ENCODE results near the gene ARHGAP26. TPM values are rescaled to one million over a fixed set of nuclear protein-coding genes. Genes with fewer than 3 reads are reported as not detected.

ARHGAP26 gene
- polyA plus RNA-seq, 1 donor (not counting 4 experiments of a cell fraction or from before 2014, with no cell fraction given) = 3.9 TPM

- Histone ChIP-seq H3K27me3 (ENCODE audit: control insufficient read depth, extremely low read depth, insufficient read depth, low read length) (no peaks in the 10 kb centered on the region), H3K36me3 (ENCODE audit: control insufficient read depth in 2 of 2, extremely low read depth in 1 of 2, insufficient read depth in 2 of 2, low read length in 2 of 2) (no peaks in the 10 kb centered on the region), H3K9me3 (ENCODE audit: control insufficient read depth, low read depth, low read length) (no peaks in the 10 kb centered on the region), H3K9me1 (ENCODE audit: control insufficient read depth, extremely low read depth, insufficient read depth, low read length) (no peaks in the 10 kb centered on the region), H4K20me1 (ENCODE audit: control insufficient read depth, extremely low read depth, insufficient read depth, low read length) (no peaks in the 10 kb centered on the region), H3K4me1 (ENCODE audit: control insufficient read depth, extremely low read depth, insufficient read depth, low read length) (no peaks in the 10 kb centered on the region), H3K9ac (ENCODE audit: control insufficient read depth, extremely low read depth, insufficient read depth, low read length) (no peak overlapping the region), H2AFZ (ENCODE audit: control insufficient read depth, low read length) (no peak overlapping the region), H3K27ac (ENCODE audit: control insufficient read depth, insufficient read depth, low read length) (no peak overlapping the region), H3K4me3 (ENCODE audit: control insufficient read depth in 2 of 3, extremely low read depth in 1 of 3, insufficient read depth in 2 of 3, low read depth in 1 of 3, low read length in 3 of 3) (no peak overlapping the region), H3K4me2 (ENCODE audit: control insufficient read depth, extremely low read depth, insufficient read depth, low read depth, low read length) (no peak overlapping the region), H3K79me2 (ENCODE audit: control insufficient read depth, insufficient read depth, low read length) (no peaks in the 10 kb centered on the region)
- dilution Hi-C loops (cut with MboI; ENCODE audit: extremely low pct_ligation_motif_present, low sequenced_read_pairs) = no loop called here
- TF ChIP-seq CTCF (optimal IDR thresholded peaks at IDR 0.05 in 1 of 3, IDR thresholded peaks at IDR 0.05 in 1 of 3, conservative IDR thresholded peaks at IDR 0.05 in 1 of 3; ENCODE audit: extremely low read depth in 1 of 3, insufficient read depth in 2 of 3, low read length in 3 of 3) = no peak
- no peak for TF ChIP-seq EZH2 (IDR thresholded peaks at IDR 0.05; ENCODE audit: low read length)
- DNase-seq (ENCODE audit: low read depth, low spot score) (no peak), FAIRE-seq (no peak)
Measured at GRCh38 chr5:142805339-142805738, 35.2 kb downstream of the ARHGAP26 start.

- no peak overlapping the region for H2AFZ ChIP-seq (ENCODE audit: control insufficient read depth, low read length)
- TF ChIP-seq EZH2 (IDR thresholded peaks at IDR 0.05; ENCODE audit: low read length) (no peak), CTCF (optimal IDR thresholded peaks at IDR 0.05 in 1 of 3, IDR thresholded peaks at IDR 0.05 in 1 of 3, conservative IDR thresholded peaks at IDR 0.05 in 1 of 3; ENCODE audit: extremely low read depth in 1 of 3, insufficient read depth in 2 of 3, low read length in 3 of 3) (no peak)
- H3K9me3 ChIP-seq (ENCODE audit: control insufficient read depth, low read depth, low read length) = no peaks in the 10 kb centered on the region
- no peaks in the 10 kb centered on the region for H4K20me1 ChIP-seq (ENCODE audit: control insufficient read depth, extremely low read depth, insufficient read depth, low read length)
- H3K4me1 ChIP-seq (ENCODE audit: control insufficient read depth, extremely low read depth, insufficient read depth, low read length) = no peaks in the 10 kb centered on the region
- no peak overlapping the region for H3K4me3 ChIP-seq (ENCODE audit: control insufficient read depth in 2 of 3, extremely low read depth in 1 of 3, insufficient read depth in 2 of 3, low read depth in 1 of 3, low read length in 3 of 3)
- FAIRE-seq (no peak), DNase-seq (ENCODE audit: low read depth, low spot score) (no peak)
- H3K27ac ChIP-seq (ENCODE audit: control insufficient read depth, insufficient read depth, low read length) = no peak overlapping the region
- H3K9me1 ChIP-seq (ENCODE audit: control insufficient read depth, extremely low read depth, insufficient read depth, low read length) = no peaks in the 10 kb centered on the region
- dilution Hi-C loops (cut with MboI; ENCODE audit: extremely low pct_ligation_motif_present, low sequenced_read_pairs) = no loop called here
- H3K36me3 ChIP-seq (ENCODE audit: control insufficient read depth in 2 of 2, extremely low read depth in 1 of 2, insufficient read depth in 2 of 2, low read length in 2 of 2) = no peaks in the 10 kb centered on the region
- H3K79me2 ChIP-seq (ENCODE audit: control insufficient read depth, insufficient read depth, low read length) = no peaks in the 10 kb centered on the region
- no peak overlapping the region for H3K4me2 ChIP-seq (ENCODE audit: control insufficient read depth, extremely low read depth, insufficient read depth, low read depth, low read length)
- H3K9ac ChIP-seq (ENCODE audit: control insufficient read depth, extremely low read depth, insufficient read depth, low read length) = no peak overlapping the region
- H3K27me3 ChIP-seq (ENCODE audit: control insufficient read depth, extremely low read depth, insufficient read depth, low read length) = no peaks in the 10 kb centered on the region
Measured at GRCh38 chr5:142806841-142807267, 36.7 kb downstream of the ARHGAP26 start.

Measured in keratinocyte (primary cell).